Measurements from ENCODE around the gene GAB3. TPM values are rescaled to one million over a fixed set of nuclear protein-coding genes. Genes with fewer than 3 reads are reported as not detected.

Gene GAB3
- total and polyA plus RNA-seq, 2 of the 4 experiments (the other 2 are of a cell fraction) = 2.2 to 3.7 TPM

- CTCF ChIA-PET = no interaction called here
- H3K4me3 ChIP-seq (ENCODE audit: insufficient read depth, low read depth, low read length) = no peak overlapping the region
- 0 out of 2 replicates have a peak, but pooled peaks cover 4% of the 10 kb centered on the region for H3K9me1 ChIP-seq (ENCODE audit: insufficient read depth, low read length)
- WGBS, 2 experiments (ENCODE audit: extremely low coverage in 2 of 2, insufficient read length in 1 of 2) = no CpG with 5 or more reads among the region's 3 CpGs
- dilution Hi-C loops (cut with HindIII; ENCODE audit: low sequenced_read_pairs, unreplicated experiment) (no loop called here), intact Hi-C loops (cut with micrococcal nuclease) (no loop called here), in situ Hi-C loops (cut with MboI; ENCODE audit: low sequenced_read_pairs) (no loop called here)
- ATAC-seq (ENCODE audit: low read depth) (no peak), DNase-seq (no peak)
- H3K27me3 ChIP-seq (ENCODE audit: control insufficient read depth, insufficient read depth, low read length) = no peaks in the 10 kb centered on the region
- POLR2A ChIA-PET (ENCODE audit: unreplicated experiment) = no interaction called here
- H3K4me1 ChIP-seq (ENCODE audit: control insufficient read depth, insufficient read depth, low read length) = no peaks in the 10 kb centered on the region
- no peak overlapping the region for H3K18ac ChIP-seq (ENCODE audit: low read depth, low read length)
- no peak overlapping the region for H3K27ac ChIP-seq (ENCODE audit: insufficient read depth, low read length)
- H3K9me3 ChIP-seq (ENCODE audit: control insufficient read depth, insufficient read depth, low read length) = no peaks in the 10 kb centered on the region
- H3K4ac ChIP-seq (ENCODE audit: low read depth, low read length) = no peak overlapping the region
- no TSS peak for BruUV-seq (replicated peaks)
- 0 out of 4 replicates have a peak, but pooled peaks cover 0 to 3% of the 10 kb centered on the region in 2 experiments for H3K79me1 ChIP-seq (ENCODE audit: low read depth in 1 of 2, low read length in 2 of 2)
- no peak overlapping the region for H2BK15ac ChIP-seq (ENCODE audit: low read depth, low read length)
- no peak overlapping the region for H3K14ac ChIP-seq (replicated peaks; ENCODE audit: low read depth, low read length)
- H2BK5ac ChIP-seq (ENCODE audit: low read depth, low read length, poor library complexity, severe bottlenecking) = no peak overlapping the region
- no peak overlapping the region for H2BK120ac ChIP-seq (ENCODE audit: low read depth, low read length)
- no peak overlapping the region for H2AK9ac ChIP-seq (replicated peaks; ENCODE audit: low read depth, low read length, poor library complexity)
- no peak overlapping the region for H3K23ac ChIP-seq (ENCODE audit: low read depth, low read length)
- no peak overlapping the region for H4K91ac ChIP-seq (ENCODE audit: insufficient read depth, low read depth, low read length)
- no peak overlapping the region for H3K4me2 ChIP-seq (ENCODE audit: low read depth, low read length)
- H4K8ac ChIP-seq (ENCODE audit: low read depth in 2 of 2, low read length in 2 of 2) = no peak overlapping the region
- no peak overlapping the region for H2BK20ac ChIP-seq (ENCODE audit: low read depth, low read length)
- H4K5ac ChIP-seq (ENCODE audit: low read depth, low read length) = no peak overlapping the region
- no peaks in the 10 kb centered on the region for H3K36me3 ChIP-seq (ENCODE audit: control insufficient read depth, insufficient read depth, low read length)
- no peak overlapping the region for H3K9ac ChIP-seq (ENCODE audit: low read depth, low read length)
- no peak overlapping the region for H2AK5ac ChIP-seq (ENCODE audit: low read depth, low read length)
- no peak overlapping the region for H2AFZ ChIP-seq (replicated peaks; ENCODE audit: low read length, poor library complexity)
- TF ChIP-seq MXI1 (IDR thresholded peaks at IDR 0.05; ENCODE audit: borderline replicate concordance, low read depth, low read length) = no peak
- TF ChIP-seq CTCF (conservative IDR thresholded peaks at IDR 0.05; ENCODE audit: low read depth, low read length) = no peak
- no peak for TF ChIP-seq MAZ (IDR thresholded peaks at IDR 0.05; ENCODE audit: borderline replicate concordance, low read depth, low read length)
- no peak for TF ChIP-seq ELK1 (IDR thresholded peaks at IDR 0.05; ENCODE audit: borderline replicate concordance, low read depth, low read length)
- no peak for TF ChIP-seq USF2 (IDR thresholded peaks at IDR 0.05; ENCODE audit: low read depth, low read length)
- TF ChIP-seq MAFK (IDR thresholded peaks at IDR 0.05; ENCODE audit: low read depth, low read length) = no peak
- TF ChIP-seq CEBPB (IDR thresholded peaks at IDR 0.05; ENCODE audit: low read depth, low read length) = no peak
- no peak for TF ChIP-seq CHD1 (IDR thresholded peaks at IDR 0.05; ENCODE audit: low read depth, low read length)
- TF ChIP-seq BHLHE40 (IDR thresholded peaks at IDR 0.05; ENCODE audit: low read depth, low read length) = no peak
- no peak for TF ChIP-seq RCOR1 (IDR thresholded peaks at IDR 0.05; ENCODE audit: insufficient replicate concordance, low read length)
- no peak for TF ChIP-seq NFE2L2 (IDR thresholded peaks at IDR 0.05; ENCODE audit: low read depth, low read length)
- no peak for TF ChIP-seq RFX5 (IDR thresholded peaks at IDR 0.05; ENCODE audit: low read depth, low read length)
- no peak for TF ChIP-seq POLR2A (IDR thresholded peaks at IDR 0.05; ENCODE audit: low read depth, low read length)
- TF ChIP-seq RAD21 (IDR thresholded peaks at IDR 0.05; ENCODE audit: low read length) = no peak
- no peaks in the 10 kb centered on the region; the same call in 1 of the 2 replicates for H4K20me1 ChIP-seq (ENCODE audit: insufficient read depth, low read length)
- H3K56ac ChIP-seq (ENCODE audit: extremely low read depth, insufficient read depth, low read length) = no peak overlapping the region
Observed at GRCh38 chrX:154721155-154721554, 29.7 kb downstream of the GAB3 start.
